HG03025 (cell line): ENCODE data around the gene PCMT1.
"Not testable (repeated sequence)": the region's sequence is repeated elsewhere in the genome, so short reads cannot be mapped to it uniquely, and the experiment has no call there.

ENCODE experiments used
- ATAC-seq: cut with Tn5 transposase; IDR thresholded peaks from one replicate; pipeline ENCODE4 v1.9.1; 2021; ENCODE audit warnings: mild to moderate bottlenecking, moderate library complexity; ENCODE audit not compliant: unreplicated experiment, low FRiP score

PCMT1 gene

DNA sequence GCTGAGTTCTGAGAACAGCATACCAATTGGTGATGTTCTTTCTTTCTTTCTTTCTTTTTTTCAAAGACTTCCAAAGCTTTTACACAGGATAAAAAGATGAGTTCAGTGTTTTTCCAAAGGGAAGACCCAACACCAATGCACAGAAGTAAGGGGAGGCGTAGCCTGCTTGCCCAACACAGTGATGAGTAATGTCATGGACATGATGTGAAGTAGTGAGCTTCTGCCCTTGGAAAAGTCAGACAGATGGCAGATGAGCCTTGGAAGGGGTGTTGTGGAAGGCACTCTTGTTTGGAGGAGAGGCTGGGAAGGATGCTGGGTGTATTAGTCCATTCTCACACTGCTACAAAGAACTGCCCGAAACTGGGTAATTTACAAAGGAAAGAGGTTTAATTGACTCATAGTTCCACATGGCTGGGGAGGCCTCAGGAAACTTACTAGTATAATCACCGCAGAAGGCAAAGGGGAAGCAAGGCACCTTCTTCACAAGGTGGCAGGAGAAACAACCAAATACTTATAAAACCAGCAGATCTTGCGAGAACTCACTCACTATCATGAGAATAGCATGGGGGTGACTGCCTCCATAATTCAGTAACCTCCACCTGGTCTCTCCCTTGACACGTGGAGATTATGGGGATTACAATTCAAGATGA, 102.0 kb downstream of the PCMT1 start:
- no peak for ATAC-seq

DNA sequence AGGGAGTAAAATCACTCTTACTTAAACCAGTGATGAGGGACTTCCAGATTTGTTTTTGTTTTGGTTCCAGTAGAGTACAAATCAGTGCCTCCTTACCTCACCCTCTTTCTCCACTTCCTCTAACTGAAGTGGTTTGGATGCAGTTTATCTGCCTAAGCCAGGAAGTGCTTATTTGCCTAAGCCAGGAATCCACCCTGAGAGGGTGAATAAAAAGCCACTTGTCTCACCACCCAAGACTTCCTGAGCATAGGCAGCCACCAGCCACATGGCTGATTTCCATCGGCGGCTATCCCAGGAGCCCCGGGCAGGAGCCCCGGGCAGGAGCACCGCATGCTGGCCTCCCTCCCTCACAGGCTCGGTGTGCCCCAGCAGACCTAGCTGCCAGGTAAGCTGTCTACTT, 102.6 kb downstream of the PCMT1 start:
- ATAC-seq: no peak

DNA sequence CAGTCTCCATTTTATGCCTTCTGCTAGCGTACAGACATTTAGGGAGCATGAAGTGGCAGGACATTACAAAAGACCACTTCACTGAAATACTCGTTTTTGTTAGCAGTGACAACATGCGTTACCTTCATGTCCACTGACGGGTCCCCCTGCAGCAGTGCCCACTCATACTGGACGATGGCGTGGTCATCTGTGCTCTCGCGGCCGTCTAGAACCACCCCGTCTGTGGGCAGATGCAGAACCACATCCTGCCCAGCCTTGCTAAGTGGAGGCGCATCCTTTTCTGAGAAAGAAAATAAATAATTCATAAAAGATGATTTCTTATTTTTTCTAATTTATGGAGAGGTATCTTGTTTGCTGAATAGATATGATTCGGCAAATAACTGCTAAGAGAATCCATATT, 103.3 kb downstream of the PCMT1 start:
- no peak for ATAC-seq

DNA sequence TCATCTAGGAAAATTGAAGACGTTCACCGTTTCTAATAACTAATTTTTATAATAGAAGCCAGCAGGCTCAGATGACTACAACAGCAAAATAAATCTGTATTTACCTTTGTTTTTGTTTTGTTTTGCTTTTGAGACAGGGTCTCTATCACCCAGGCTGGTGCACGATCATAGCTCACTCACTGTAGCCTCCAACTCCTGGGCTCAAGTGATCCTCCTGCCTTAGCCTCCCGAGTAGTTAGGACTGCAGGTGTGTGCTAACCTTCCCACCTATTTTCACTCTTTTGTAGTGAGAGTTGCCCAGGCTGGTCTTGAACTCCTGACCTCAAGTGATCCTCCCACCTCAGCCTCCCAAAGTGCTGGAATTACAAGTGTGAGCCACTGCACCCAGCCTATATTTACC, 104.5 kb downstream of the PCMT1 start:
- not testable (repeated sequence) for ATAC-seq

DNA sequence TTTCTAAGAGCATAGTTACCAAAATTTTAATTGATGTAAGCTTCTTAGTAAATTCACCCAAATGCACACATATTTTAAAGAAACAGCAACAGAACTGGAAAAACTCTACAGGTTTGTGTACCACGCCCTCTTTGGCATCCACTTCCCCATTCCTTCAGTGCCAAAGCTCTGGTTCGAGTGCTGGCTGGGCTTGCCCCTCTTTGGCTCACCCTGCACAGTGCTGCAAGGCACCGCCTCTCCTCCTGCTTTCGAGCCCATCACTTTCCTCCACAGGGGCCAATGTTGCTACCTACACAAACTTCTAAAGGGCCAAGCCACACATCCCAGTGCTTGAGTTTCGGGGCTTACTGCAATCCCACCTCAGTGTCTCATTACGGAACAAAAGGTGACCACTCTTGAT, 105.0 kb downstream of the PCMT1 start:
- no peak for ATAC-seq

DNA sequence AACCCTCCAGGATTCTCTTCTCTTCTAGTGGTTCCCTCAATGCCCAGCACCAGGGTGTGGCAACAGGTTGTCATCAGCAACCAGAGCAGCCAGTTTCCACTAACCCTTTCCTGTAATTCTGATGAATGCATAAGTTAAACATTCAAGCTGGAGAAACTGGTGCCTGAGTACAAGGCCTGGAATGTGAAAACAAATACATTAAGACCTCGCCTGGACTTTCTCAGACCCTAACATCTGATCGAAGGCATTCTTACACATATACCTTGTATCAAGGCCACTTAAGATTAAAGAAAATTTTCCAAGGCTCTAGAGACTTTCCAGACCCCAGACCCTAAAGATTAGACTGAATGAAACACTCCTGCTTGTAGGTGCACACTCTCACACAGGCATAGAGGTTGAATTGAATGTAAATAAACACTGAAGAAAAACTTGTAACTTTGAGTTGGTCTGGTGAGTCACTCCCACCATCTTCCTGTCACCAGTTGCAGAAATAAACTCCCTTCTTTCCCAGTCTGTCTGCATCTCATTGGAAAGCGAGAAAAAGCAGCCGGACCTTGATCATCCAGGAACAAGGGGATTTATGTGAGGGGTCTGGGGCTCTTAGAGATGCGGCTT, 105.6 kb downstream of the PCMT1 start:
- no peak for ATAC-seq

DNA sequence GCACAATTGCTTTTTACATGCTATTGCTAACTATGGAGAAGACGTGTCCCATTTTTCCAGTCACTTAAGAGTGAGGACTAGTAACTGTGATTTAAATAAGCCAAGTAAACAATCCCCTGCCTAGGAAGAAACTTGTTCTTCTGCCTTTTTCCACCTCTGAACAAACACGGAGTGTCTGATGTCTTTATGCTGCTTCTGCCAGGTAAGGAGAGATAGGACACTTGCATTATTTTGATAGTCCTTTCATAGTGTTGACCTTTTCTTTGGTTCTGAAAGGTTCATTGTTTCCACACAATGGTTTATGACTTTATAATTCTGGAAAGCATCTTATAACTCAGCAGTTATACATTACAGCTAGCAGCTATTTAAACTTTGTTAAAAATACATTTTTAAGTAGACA, 106.2 kb downstream of the PCMT1 start:
- ATAC-seq: no peak

DNA sequence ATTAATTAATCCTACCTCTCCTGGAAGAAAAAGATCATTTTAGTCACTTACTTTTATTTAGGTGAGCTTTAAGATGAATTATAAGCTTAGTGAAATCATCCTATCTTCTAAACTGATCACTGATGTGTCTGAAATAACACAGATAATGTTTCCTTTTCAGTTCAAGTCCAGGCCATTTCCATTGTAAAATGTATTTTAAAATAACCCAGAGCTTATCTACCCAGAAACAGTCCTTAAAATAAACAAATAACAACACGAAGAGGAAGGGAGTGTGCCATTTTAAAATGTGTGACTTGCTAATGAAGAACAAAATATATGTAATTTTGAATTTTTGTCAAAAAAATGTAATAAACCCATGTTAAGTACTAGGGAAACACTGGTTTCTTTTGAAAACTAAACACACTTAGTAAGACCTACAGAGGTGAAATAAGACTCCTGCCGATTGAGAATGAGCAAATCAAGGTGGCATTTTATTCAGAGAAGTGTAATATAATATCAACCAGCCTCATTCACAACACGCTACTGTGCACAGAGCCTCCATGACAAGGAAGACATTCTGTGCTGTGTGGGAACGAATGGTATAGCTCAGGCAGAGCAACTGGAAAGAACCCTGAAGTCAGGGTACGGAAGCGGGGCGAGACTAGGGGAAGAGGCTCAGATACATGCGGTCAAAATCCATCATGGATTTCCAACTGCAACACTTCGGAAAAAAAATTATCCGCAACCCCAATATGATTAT, 106.9 kb downstream of the PCMT1 start:
- no peak for ATAC-seq

DNA sequence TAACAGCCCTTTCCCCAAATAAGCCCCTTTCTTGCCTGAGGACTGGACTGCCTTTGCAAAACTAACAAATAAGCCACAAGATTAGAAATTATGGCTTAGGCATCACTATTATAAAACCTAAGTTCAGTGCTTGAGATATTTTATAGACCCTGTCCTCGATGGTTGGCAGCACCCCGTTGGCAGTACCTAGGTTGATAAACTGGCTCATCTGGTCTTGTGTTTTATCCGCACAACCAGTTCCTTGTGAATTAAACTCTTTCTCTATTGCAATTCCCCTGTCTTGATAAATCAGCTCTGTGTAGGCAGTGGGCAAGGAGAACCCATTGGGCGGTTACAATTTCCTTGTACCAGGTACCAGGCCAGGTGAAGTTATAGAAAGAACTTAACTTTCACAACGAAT, 108.0 kb downstream of the PCMT1 start:
- no peak for ATAC-seq

DNA sequence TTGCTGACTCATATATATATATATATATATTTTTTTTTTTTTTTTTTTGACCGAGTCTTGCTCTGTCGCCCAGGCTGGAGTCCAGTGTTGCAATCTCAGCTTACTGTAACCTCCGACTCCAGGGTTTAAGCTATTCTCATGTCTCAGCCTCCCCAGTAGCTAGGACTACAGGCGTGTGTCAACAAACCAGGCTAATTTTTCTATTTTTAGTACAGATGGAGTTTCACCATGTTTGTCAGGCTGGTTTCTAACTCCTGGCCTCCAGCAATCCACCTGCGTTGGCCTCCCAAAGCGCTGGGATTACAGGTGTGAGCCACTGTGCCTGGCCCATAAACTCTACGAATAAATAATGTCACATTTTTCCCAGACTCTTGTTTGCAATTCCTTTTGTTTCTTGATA, 109.8 kb downstream of the PCMT1 start:
- ATAC-seq: no peak

DNA sequence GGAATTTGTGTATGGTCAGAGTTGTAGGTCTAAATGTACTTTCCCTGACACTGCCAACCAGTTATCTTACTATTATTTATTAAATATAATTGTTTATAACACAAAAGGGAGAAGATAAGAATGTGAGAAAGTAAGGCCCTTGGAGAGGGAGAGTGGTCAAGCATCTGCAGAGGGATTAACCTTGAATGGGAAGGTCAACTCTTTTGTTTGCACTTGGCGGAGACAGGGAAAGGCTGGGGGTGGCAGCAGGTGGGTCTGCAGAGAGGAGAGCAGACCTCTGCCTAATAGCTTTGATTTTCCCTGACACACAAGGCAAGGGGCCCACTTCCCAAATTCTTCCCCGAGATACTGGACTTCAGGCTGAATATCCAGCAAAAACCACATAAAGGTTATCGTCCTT, 110.4 kb downstream of the PCMT1 start:
- ATAC-seq: no peak

DNA sequence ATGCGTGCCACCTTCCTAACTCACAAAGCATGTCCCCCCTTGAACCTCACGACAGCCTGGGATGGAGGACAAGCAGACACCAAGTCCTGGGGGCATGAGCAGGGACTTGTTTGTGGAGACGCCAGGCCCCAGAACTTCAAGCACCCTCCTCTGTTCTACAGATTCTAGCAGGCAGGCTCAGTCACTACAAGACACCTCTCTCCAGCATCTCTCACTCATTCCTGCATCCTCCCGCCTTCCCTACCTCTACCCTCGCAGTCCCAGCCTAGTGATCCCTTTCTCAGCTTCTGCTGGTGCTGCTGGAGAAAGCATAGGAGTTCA, 110.9 kb downstream of the PCMT1 start:
- ATAC-seq: no peak
